ENCODE measurements around the gene POPDC2.
A peak's percentile ranks its signal among the peaks of the same experiment; 100 is the strongest.
"Not testable (repeated sequence)": the region's sequence is repeated elsewhere in the genome, so short reads cannot be mapped to it uniquely, and the experiment has no call there.

POPDC2 gene, protein sequence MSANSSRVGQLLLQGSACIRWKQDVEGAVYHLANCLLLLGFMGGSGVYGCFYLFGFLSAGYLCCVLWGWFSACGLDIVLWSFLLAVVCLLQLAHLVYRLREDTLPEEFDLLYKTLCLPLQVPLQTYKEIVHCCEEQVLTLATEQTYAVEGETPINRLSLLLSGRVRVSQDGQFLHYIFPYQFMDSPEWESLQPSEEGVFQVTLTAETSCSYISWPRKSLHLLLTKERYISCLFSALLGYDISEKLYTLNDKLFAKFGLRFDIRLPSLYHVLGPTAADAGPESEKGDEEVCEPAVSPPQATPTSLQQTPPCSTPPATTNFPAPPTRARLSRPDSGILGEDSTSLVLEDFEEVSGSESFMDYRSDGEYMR

DNA sequence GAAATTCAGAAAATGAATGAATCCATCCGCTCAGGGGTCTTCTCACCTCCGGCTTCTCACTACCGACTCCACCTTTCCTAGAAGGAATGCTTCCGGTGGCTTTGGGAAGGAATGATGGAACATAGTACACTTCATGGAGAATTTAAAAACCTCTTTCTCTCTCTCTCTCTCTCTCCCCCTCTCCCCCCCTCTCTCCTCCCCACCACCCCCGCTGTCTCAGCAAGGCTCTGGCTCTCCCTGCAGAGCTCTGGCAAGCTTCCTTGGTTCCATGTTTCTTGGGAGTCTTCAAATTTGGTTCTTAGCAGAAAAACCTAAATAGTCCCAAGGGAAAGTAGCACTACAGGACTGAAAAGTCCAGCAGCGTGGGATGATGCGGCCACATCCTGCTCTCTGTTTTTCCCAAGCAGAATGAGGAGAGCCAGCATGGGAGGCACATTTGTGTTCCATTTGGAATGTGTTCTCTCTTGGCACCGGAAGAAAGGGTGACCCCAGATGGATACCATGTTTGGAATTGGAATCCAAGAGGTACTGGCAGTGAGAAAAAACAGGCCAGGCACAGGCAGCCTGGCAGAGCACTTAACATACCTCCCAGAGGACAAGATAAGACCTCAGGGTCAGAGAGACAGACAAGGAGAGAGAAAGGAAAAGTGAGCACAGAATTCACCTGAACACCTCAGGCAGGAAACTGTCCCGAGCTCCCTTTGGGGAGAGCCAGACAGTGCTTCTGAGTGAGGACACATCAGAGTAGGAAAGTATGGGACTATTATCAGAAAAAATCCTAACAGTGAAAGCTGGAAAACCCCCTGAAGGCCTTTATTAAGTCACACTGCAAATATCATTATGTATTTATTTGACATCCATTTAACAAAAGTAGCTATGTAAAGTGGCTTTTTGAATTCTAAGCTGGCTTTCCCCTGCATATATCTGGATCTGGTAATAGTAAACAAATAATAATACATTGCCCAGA, at the start of gene POPDC2:
Gene POPDC2, minus strand, starts transcription at position 116 of the 967 bp plus-strand sequence. CDS start 166 bp downstream, outside the sequence.
- DNase-seq, result no peak

DNA sequence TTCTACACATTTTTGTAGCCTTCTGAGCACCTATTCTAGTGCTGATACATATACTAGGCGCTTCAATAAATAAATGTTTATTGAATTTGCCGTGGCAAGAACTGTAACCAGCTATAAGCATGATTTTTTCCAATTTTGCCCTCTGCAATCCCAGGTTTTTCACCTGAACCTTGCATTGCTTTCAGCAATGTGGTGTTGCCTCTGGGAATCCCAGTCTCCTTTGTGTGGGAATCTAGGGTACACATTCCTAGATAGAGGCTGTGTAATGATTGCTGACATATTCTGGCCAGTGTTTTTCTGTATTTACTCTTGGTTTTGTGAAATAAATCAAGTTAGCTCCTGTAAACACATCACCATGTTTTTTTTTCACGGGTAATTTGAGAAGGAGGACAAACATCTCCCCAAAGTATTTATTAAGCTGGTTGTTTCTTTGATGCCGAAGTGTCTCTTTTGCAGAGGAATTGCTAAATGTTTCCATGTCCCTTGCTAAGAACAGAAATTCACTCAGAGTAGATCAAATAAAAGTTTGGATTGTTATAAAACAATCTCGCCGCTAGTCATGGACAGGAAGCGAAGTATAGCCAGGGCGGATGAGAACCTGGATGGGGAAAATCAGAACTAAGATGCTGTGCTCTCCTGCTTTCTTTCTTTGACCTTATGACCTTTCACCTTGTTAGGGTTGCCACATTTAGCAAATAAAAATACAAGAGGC, 43.6 kb upstream of the POPDC2 start:
- DNase-seq, result no peak

DNA sequence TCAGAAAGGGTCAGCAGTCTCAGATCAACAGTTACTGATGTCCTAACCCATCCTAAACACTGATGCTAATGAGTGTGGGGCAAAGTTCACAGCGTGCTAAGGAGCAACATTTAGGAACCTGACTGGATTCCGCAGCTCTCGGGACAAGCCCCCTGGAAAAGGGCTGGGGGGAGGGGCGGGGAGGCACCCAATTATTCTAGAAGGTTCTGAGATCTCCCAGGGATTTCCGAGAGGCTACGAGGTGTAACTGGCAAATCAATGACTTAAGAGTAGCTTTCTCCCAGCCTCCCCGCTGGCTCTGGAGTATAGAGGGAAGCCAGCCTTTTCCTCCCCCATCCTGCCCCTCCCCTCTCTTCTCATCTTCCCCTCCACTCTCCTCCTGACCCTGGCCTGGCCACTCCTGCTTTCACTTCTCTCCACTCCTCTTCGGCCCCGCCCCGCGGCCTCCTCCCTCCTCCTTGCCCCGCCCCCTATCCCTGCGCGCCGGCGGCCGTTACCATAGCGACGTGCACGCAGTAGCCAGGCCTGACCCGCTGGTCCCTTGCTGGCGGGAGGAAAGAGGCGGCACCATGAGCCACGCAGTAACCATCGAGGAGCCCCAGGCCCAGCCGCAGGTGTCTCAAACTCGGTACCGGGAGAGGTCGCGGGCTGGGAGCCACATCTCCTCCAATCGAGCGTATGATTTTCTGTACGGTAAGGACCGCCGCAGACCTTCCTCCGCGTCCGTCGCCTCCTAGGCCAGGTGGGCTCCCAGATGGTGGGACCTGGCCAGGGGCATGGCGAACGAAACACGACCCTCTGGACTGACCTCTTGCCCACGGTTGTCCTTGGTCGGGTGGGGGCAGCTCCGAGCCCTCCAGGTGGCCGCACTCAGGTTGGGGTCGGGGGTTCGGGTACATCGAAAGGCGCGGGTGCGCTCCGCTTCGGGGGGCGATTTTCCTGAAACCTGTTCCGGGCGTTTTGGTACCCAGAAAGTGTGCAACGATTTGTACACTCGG, 42.4 kb upstream of the POPDC2 start, which contains the start of gene CFAP91:
Gene CFAP91, plus strand, starts transcription at position 493 of the 998 bp plus-strand sequence. Its CDS starts 77 bp downstream, at position 570.
- DNase-seq, result peak; percentile 91

DNA sequence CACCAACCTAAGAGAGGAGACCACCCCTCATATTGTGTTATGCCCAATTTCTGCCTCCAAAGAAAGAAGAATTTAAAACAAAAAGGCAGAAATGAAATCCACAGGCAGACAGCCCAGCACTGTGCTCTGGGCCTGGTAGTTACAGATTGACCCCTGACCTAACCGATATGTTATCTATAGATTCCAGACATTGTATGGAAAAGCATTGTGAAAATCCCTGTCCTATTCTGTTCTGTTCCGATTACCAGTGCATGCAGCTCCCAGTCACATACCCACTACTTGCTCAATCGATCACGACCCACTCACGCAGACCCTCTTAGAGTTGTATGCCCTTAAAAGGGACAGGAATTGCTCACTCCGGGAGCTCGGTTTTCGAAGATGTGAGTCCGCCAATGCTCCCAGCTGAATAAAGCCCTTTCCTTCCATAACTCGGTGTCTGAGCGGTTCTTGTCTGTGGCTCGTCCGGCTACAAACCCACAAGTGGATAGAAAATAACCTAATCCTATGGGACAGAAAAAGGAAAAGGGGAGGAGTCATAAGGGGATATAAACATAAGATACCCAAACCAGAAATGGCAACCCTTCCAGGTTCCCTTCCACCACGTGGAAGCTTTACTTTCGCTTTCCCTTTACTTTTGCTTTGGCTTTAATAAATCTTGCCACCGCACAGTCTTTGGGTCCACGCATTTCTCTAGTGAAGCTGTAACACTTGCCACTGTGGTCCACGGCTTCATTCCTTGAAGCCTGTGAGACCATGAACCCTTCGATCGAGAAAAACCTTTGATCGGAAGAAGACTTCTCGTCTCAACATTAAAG, 40.7 kb upstream of the POPDC2 start:
- no peak for DNase-seq

DNA sequence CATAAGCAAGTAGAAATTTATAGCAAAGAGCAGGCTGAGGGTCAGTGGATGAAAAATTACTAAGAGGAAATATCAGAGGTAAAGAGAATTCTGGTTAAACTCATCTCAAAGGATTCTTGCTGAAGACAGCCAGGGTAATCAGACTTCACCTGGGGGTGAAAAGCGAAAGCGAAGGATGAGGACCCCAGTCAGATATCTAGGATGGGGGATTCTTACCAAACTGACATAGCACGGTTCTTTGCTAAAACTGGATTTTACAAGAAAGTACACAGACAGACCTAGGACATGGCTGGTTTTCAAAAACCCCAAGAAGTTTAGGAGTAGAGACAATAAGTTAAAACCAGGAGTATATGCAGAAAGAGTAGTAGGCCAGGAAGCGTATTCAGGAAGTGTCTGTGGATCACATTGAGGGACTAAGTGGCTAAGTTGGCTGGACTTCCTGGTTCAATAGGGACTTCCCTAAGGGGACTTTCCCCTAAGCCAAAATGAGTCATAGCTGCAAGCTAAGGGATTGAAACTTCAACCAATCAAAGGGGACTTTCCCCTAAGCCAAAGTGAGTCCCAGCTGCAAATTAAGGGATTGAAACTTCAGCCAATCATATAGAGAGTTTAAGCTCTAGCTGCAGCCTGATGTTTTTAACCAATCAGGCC, 40.0 kb upstream of the POPDC2 start:
- DNase-seq, result no peak

DNA sequence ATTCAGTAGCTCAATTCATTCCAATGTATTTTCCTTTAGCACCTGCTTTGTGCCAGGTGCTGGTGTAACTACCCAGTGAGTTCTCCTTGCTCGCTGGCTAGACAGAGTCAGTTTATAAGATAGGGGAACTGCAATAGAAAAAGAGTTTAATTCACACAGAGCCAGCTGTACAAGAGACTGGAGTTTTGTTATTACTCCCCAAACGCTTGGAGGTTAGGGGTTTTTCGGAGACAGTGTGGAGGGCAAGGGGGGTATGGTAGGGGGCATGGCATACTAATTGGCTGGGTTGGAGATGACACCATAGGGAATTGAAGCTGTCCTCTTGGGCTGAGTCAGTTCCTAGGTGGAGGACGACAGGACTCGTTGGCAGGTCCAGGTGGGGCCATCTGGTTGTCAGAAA, 37.0 kb upstream of the POPDC2 start:
- no peak for DNase-seq

DNA sequence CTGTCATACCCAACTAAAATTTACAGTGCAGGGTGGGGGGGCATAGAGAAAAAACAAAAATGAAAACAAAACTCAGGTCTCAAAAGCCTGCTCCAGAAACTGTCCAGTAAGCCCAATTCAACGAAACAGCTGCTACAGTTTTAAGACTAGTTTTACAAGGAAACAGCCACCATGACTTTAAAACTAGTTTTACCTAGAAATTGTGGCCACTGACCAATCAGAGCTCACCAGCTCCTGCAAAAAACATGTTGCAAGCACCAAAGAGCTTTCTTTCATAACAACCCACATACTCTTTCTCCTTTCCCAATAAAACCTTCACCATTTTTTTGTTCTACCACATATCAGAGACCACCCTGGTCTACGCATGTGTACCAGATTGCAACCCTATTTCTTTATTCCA, 35.1 kb upstream of the POPDC2 start:
- no peak for DNase-seq

DNA sequence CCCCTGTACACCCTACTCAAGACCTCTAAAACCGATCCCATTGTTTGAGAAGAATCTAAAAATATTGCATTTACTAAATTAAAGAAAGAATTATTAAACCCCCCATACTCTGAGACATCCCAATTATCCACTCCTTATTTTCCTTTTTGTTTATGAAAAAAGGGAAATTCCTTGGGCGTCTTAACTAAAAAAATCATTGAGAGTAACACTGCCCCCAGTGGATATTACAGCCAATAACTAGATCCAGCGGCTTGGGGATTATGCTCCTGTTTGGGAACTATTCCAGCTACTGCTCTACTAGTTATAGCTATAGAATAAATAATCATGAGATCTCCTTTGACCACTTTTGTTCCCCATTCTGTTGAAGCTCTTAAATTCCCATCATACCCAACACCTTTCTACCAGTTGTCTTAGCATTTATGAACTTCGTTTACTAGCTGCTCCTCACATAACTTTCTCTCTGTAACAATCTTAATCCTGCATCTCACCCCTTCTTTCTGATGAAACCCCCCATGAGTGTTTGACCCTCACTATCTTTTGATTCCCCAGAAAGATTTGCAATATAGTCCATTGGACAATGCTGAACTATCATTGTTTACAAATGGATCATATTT, 29.8 kb upstream of the POPDC2 start:
- no peak for DNase-seq

DNA sequence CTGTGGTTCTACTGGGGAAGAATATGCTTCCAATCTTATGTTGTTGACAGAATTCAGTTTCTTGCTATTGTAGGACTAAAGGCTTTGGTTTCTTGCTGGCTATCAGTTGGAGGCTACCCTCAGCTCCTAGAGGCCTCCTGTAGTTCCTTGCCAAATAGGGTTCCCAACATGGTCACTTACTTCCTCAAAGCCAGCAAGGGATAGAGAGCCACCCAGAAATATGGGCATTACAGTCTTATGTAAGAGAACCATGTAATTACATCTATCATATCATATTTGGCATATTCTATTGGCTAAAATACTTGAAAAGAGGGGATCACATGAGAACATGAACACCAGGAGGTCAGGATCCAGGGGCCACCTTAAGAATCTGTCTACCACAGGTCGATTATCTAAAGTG, 23.0 kb upstream of the POPDC2 start:
- no peak for DNase-seq

DNA sequence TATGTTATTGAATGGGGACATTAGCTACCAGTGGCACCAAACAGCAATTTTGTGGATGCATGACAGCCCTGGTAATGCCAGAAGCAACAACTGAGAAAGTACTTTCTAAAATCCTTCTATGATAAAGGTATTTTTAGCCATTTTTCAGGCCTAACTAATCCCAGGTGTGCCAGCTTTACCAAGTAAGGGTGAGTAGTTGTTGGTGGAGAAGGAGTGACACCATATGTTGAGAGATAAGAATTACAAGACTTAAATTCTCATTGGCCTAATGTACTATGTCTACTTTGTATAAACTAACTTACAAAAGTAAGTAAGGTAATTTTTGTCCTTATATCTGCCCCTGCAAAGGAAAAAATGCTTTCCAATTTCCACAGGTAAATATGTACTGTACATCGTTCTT, 20.9 kb upstream of the POPDC2 start:
- DNase-seq, result no peak

DNA sequence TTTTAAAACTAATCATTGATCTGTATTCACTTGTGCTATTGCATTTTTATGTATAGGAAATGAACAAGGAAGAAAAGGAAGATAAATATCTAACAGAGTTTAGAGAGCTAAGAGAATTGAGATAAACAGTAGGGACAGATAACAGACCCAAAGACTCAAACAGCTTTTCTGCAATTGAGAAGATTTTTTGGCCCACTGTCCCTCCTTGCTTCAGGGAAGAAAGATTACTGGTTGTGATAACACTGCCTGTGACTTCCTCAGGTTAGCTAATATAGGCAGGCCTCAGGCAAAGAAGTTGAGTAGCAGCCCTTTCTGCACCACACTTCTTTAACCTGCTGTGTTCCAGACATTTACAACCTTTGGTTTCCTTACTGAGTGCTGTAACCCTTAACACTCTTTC, 19.5 kb upstream of the POPDC2 start:
- no peak for DNase-seq

DNA sequence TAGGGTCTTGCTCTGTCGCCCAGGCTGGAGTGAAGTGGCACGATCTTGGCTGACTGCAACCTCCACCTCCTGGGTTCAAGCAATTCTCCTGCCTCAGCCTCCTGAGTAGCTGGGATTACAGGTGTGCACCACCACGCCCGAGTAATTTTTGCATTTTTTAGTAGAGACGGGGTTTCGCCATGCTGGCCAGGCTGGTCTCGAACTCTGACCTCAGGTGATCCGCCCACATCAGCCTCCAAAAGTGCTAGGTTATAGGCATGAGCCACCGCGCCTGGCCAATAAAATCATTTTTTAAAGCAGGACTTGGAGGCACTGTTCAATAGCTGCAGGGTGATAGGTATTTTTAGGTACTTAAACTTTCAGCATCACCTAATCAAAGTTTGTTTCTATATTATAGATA, 17.8 kb upstream of the POPDC2 start:
- not testable (repeated sequence) for DNase-seq

DNA sequence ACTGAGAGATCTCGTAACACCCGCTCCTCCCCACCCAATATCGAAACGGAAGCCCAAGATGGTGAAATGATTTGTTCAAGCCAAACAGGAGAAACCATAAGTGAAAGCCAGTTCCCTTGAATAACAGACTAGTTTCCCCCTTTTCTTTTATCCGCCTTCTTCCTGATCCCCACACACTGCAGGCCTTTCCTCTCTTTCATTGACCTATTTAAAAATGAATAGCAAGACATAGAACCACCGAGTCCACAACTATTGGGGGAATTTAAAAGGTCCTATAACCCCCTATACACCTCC, 17.2 kb upstream of the POPDC2 start:
- no peak for DNase-seq

DNA sequence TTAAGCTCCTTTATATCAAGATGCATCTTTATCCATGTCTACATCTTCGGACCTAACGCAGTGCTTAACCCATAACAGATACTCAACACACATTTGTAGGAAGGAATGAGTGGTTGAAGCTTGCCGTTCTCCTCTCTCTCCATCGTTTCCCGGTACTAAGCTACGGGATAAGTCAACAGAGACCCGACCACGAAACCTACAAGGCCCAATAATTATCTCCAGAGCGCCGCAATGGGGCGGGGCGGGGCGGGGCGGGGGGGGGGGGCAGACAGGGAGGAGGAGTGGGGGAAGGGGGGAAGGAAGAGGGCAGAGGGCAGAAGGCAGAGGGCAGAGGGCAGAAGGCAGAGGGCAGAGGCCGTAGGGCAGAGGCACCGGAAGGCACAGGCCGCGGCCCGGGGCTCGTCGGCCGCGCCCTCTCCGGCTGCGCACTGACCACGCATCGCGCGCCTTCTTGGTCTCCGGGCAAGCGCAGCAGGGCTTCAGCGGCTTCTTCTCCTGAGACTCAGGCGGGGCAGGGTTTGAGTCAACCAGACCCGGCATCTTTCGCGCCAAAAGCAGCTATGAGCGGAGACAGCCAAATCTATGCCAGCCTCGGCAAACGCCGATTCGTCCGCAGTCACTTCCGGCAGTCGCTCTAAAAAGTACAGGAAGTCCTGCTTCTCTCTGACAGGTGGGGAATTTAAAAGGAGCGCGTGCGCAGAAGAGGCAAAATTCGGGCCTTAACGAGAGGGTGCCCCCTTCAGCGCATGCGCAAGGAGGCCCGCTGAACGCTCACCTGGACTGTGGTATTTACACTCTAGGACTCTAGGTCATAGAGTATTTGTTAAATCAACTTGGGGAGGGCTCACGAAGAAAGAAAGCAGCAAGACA, 16.6 kb upstream of the POPDC2 start, which contains the start of gene COX17:
Gene COX17, minus strand, starts transcription at position 636 of the 870 bp plus-strand sequence. Its CDS starts 96 bp downstream, at position 540.
- DNase-seq, result peak; percentile 92

DNA sequence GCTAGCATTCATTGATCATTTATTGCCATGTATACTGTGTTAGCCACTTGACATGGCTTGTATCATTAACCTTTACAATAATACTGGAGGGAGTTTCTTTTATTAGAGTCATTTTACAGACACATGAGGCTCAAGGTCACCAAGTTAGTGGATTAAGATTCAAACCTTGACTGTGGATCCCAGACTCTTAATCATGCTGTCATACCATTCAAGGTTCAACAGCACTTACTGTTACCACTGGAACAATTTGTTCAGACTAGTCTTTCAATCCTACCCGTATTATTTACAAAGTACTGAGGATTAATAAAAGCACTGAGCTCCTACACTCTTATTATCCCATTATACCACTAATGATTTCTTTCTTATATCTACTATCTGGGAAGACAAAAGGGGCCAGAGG, 15.6 kb upstream of the POPDC2 start:
- no peak for DNase-seq

DNA sequence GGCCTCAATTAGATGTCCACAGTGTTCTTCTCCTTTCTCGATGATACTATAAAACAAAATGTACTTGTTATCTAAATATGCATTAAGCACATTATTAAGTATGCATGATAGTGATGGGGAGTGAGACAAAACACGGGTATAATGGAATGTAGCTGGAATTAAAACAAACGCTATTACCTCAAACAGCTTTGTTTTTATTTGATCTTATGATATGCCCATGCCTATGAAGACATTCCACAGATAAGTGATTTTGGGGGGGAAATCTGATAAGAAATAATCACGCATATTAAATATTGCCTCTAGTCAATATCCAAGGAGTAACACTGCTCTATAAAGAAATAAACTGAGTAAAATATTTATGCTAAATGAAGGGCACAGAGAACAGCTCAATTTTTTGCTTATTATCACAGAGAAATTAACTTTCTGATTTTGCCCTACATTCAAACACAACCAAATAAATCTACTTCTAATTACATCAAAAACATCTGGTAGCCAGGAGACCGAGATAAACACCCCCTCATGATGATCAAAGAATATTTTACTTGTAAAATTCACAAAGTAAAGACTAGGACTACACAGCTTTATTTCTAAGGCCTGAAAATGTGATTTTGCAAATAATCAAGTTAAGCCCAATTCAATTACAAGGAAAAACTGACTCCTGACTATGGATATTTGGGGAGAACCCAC, 14.9 kb upstream of the POPDC2 start:
- no peak for DNase-seq

DNA sequence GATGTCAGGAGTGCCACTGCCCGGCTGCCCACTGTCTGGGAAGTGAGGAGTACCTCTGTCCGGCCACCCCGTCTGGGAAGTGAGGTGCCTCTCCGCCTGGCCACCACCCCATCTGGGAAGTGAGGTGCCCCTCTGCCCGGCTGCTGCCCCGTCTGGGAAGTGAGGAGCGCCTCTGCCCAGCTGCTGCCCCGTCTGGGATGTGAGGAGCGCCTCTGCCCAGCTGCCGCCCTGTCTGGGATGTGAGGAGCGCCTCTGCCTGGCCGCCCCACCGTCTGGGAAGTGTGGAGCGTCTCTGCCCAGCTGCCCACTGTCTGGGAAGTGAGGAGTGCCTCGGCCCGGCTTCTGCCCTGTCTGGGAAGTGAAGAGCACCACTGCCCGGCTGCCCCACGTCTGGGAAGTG, 13.5 kb upstream of the POPDC2 start:
- no peak for DNase-seq

DNA sequence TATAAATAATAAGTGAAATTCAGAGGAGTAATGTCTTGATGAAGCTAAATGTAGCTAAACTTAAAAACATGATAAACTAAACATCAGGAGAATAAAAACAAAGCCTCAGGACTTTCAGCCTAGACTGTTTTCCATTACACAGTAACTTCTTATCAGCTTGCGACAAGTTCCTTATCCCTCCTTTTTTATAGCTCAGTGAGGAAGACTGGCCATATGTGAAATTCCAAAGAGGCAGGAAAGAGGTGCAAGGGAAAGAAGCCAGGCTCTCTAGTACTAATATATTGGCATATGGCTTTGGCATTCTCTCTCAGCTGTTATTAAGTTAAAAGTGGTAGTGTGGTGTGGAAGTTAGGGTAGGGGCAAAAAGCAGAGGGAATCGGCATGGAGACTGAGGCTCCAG, 12.4 kb upstream of the POPDC2 start:
- DNase-seq, result no peak

All from right forelimb (tissue), 1 donor.